Fibroblast of lung (primary cell): ENCODE results near the gene ERFL. TPM values are rescaled to one million over a fixed set of nuclear protein-coding genes. Genes with fewer than 3 reads are reported as not detected.

ENCODE experiments used
- DNase-seq, 2 donors: peaks; one replicate each; pipeline versions ENCODE4 v3.0.0 to v3.0.0-alpha.2; 2010; ENCODE audit warnings: low read depth in 2 of 2
- H2AFZ ChIP-seq: 2 replicates; pipeline ENCODE4 v1.5.1; 2012; ENCODE audit warnings: low read length, control low read depth, inconsistent platforms
- H3K27ac ChIP-seq: 2 replicates; pipeline ENCODE4 v1.5.1; 2011; ENCODE audit warnings: low read length, control low read depth; ENCODE audit not compliant: insufficient read depth
- H3K27me3 ChIP-seq: 2 replicates; pipeline ENCODE4 v1.5.1; 2011; ENCODE audit warnings: mild to moderate bottlenecking, low read length; ENCODE audit not compliant: control insufficient read depth, insufficient read depth
- H3K36me3 ChIP-seq: 2 replicates; pipeline ENCODE4 v1.5.1; 2011; ENCODE audit warnings: low read length; ENCODE audit not compliant: control insufficient read depth, insufficient read depth
- H3K4me1 ChIP-seq: 2 replicates; pipeline ENCODE4 v1.5.1; 2011; ENCODE audit warnings: low read length; ENCODE audit not compliant: control insufficient read depth, insufficient read depth; ENCODE audit errors: extremely low read depth
- H3K4me2 ChIP-seq: 2 replicates; pipeline ENCODE4 v1.5.1; 2011; ENCODE audit warnings: low read length, control low read depth; ENCODE audit not compliant: insufficient read depth; ENCODE audit errors: extremely low read depth
- H3K4me3 ChIP-seq, 4 experiments: fragments of 200-600 bp in 1 of 4; sonication (generic) in 1 of 4; replicated peaks in 1 of 4; 2 replicates each; pipeline ENCODE4 v1.5.1; 2011 to 2016; ENCODE audit warnings: low read length in 4 of 4, low read depth in 3 of 4, mild to moderate bottlenecking in 3 of 4, control low read depth in 2 of 4, inconsistent platforms in 1 of 4, mixed read lengths in 1 of 4; ENCODE audit not compliant: insufficient read depth in 1 of 4; ENCODE audit errors: control extremely low read depth in 1 of 4
- H3K79me2 ChIP-seq: 2 replicates; pipeline ENCODE4 v1.5.1; 2012; ENCODE audit warnings: mild to moderate bottlenecking, low read length, inconsistent platforms; ENCODE audit not compliant: control insufficient read depth, insufficient read depth
- H3K9ac ChIP-seq: 2 replicates; pipeline ENCODE4 v1.5.1; 2011; ENCODE audit warnings: mild to moderate bottlenecking, low read length, control low read depth; ENCODE audit not compliant: insufficient read depth
- H3K9me3 ChIP-seq: 2 replicates; pipeline ENCODE4 v1.5.1; 2012; ENCODE audit warnings: low read depth, low read length; ENCODE audit not compliant: control insufficient read depth, insufficient read depth
- H4K20me1 ChIP-seq: 2 replicates; pipeline ENCODE4 v1.5.1; 2011; ENCODE audit warnings: low read length; ENCODE audit not compliant: control insufficient read depth, insufficient read depth; ENCODE audit errors: extremely low read depth
- CTCF ChIP-seq, 2 donors: IDR thresholded peaks in 1 of 2; conservative IDR thresholded peaks in 1 of 2; 1 replicate in 1 of 2; 2 replicates in 1 of 2; pipeline ENCODE4 v1.5.1; 2011 to 2012; ENCODE audit warnings: low read length in 2 of 2, control low read depth in 1 of 2, inconsistent platforms in 1 of 2, low read depth in 1 of 2, mild to moderate bottlenecking in 1 of 2
- EZH2 ChIP-seq: IDR thresholded peaks from 2 replicates; pipeline ENCODE4 v1.5.1; 2012; ENCODE audit warnings: low read length, control low read depth, mild to moderate bottlenecking; ENCODE audit errors: missing control alignments
- polyA plus RNA-seq, 2 donors: library from polyadenylated mRNA; depleted of rRNA in 1 of 2; stranded (reverse) in 1 of 2; unstranded in 1 of 2; fragments of >200 nt; gene quantifications; 2 replicates each; pipeline ENCODE4 v1.2.1, GENCODE V29; 2011 to 2012; ENCODE audit warnings: missing spikeins in 1 of 2
- total RNA-seq: library from RNA; depleted of rRNA; stranded (reverse); fragments of >200 nt; gene quantifications from 2 replicates; pipeline ENCODE4 v1.2.1, GENCODE V29; 2014

Gene ERFL
- total and polyA plus RNA-seq, 2 donors (not counting 1 experiment from before 2014, with no cell fraction given): under 0.01 to 0.03 TPM

- H3K4me2 ChIP-seq: no peak overlapping the region
- TF ChIP-seq EZH2: no peak
- no peak for TF ChIP-seq CTCF (conservative IDR thresholded peaks at IDR 0.05 in 1 of 2, IDR thresholded peaks at IDR 0.05 in 1 of 2; ENCODE audit: low read depth in 1 of 2, low read length in 2 of 2)
These were observed 22.0 kb downstream of the ERFL start for GRCh38 chr19:41906271-41906670.

GRCh38 chr19:41905273-41906002, 22.8 kb downstream of the ERFL start:
- H3K36me3 ChIP-seq: peaks cover 24% of the 10 kb centered on the region
- peaks cover 2% of the 10 kb centered on the region for H3K4me1 ChIP-seq
- no peaks in the 10 kb centered on the region for H3K9me3 ChIP-seq
- no peak overlapping the region for H3K9ac ChIP-seq
- DNase-seq: no peak
- no peaks in the 10 kb centered on the region for H4K20me1 ChIP-seq
- TF ChIP-seq CTCF (conservative IDR thresholded peaks at IDR 0.05 in 1 of 2, IDR thresholded peaks at IDR 0.05 in 1 of 2; ENCODE audit: low read depth in 1 of 2, low read length in 2 of 2) (no peak), EZH2 (no peak)
- H3K79me2 ChIP-seq: no peaks in the 10 kb centered on the region
- no peaks in the 10 kb centered on the region for H3K27me3 ChIP-seq
- no peak overlapping the region for H3K27ac ChIP-seq
- no peak overlapping the region for H3K4me2 ChIP-seq
- H2AFZ ChIP-seq: no peak overlapping the region
- H3K4me3 ChIP-seq: no peak overlapping the region

More at GRCh38 chr19:41906271-41906670, 22.0 kb downstream of the ERFL start:
- no peak for DNase-seq
- Histone ChIP-seq H3K27ac (no peak overlapping the region), H3K9ac (no peak overlapping the region), H3K4me1 (peaks cover 2% of the 10 kb centered on the region), H3K4me3 (no peak overlapping the region), H3K36me3 (peaks cover 24% of the 10 kb centered on the region), H3K79me2 (no peaks in the 10 kb centered on the region), H2AFZ (no peak overlapping the region), H4K20me1 (no peaks in the 10 kb centered on the region), H3K27me3 (peaks cover 6% of the 10 kb centered on the region), H3K9me3 (no peaks in the 10 kb centered on the region)

GRCh38 chr19:41904118-41904870, 24.0 kb downstream of the ERFL start:
- Histone ChIP-seq H3K79me2 (no peaks in the 10 kb centered on the region), H3K4me1 (peaks cover 2% of the 10 kb centered on the region), H3K36me3 (peaks cover 24% of the 10 kb centered on the region), H3K4me3 (no peak overlapping the region), H3K27ac (no peak overlapping the region), H3K9me3 (no peaks in the 10 kb centered on the region), H2AFZ (no peak overlapping the region), H3K9ac (no peak overlapping the region), H3K27me3 (no peaks in the 10 kb centered on the region), H3K4me2 (no peak overlapping the region), H4K20me1 (no peaks in the 10 kb centered on the region)
- no peak for DNase-seq
- TF ChIP-seq CTCF (conservative IDR thresholded peaks at IDR 0.05 in 1 of 2, IDR thresholded peaks at IDR 0.05 in 1 of 2; ENCODE audit: low read depth in 1 of 2, low read length in 2 of 2) (no peak), EZH2 (no peak)
